ENCODE data around the gene RNF183.

- TF ChIP-seq CTCF (conservative IDR thresholded peaks at IDR 0.05) (no peak), ZFX (IDR thresholded peaks at IDR 0.05) (no peak)
These were observed 47.8 kb upstream of the RNF183 start for GRCh38 chr9:113350937-113351336.

All from C4-2B (cell line).